ENCODE measurements around the gene ENDOV.

The ENDOV gene

GRCh38 chr17:80414803-80415625 lies at the start of gene ENDOV:
TSS of gene ENDOV (plus strand) at chr17:80415167. CDS start at chr17:80415195, 28 bp downstream.
- in situ Hi-C loops (cut with HindIII; ENCODE audit: low sequenced_read_pairs), result no loop called here
- DNase-seq (ENCODE audit: low read depth), result peak; percentile 83
- H3K4me3 ChIP-seq (ENCODE audit: low read depth, low read length), result peak within 1 kb of the TSS; percentile 84
- TF ChIP-seq, protein P1, sequence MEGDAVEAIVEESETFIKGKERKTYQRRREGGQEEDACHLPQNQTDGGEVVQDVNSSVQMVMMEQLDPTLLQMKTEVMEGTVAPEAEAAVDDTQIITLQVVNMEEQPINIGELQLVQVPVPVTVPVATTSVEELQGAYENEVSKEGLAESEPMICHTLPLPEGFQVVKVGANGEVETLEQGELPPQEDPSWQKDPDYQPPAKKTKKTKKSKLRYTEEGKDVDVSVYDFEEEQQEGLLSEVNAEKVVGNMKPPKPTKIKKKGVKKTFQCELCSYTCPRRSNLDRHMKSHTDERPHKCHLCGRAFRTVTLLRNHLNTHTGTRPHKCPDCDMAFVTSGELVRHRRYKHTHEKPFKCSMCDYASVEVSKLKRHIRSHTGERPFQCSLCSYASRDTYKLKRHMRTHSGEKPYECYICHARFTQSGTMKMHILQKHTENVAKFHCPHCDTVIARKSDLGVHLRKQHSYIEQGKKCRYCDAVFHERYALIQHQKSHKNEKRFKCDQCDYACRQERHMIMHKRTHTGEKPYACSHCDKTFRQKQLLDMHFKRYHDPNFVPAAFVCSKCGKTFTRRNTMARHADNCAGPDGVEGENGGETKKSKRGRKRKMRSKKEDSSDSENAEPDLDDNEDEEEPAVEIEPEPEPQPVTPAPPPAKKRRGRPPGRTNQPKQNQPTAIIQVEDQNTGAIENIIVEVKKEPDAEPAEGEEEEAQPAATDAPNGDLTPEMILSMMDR (IDR thresholded peaks at IDR 0.05; ENCODE audit: low read depth, low read length, missing control alignments), result no peak

DNA sequence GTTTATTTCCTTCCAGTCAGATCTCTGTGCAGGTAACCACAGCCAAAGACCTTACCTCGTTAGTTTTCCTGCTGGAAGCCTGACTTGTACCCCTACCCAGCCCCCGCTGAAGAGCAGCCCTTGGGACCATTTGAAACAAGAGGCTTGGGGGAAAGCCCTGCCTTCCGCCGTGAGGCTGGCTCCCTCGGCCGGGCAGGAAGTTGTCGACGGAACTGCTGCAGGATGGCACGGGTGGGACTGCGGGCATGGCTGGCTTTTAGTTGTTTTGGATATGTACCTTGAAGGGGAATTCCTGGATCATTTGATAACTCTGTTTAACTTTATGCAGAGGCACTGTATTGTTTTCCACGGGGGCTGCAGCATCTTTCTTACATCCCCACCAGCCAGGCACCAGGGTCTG lies 49.0 kb upstream of the ENDOV start:
- TF ChIP-seq, protein P1 (IDR thresholded peaks at IDR 0.05; ENCODE audit: low read depth, low read length, missing control alignments), result no peak
- H3K4me3 ChIP-seq (ENCODE audit: low read depth, low read length), result no peak overlapping the region
- in situ Hi-C loops (cut with HindIII; ENCODE audit: low sequenced_read_pairs), result no loop called here
- DNase-seq (ENCODE audit: low read depth), result no peak

DNA sequence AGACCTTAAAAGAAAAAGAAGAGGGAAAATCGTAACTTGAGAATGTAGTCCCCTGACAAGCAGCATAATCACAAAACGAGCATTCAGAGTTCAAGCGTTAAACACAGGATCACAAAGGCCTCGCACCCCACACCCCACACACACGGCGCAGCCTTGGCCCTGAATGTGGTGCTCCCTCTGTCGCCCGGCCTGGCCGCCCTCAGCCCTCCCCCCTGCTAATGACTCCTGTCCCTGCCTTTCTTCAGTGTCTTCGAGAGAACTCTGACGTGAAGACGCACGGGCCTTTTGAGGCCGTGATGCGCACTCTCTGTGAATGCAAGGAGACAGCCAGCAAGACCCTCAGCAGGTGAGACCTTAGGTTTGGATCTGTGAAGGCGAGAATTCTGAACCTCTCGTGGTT lies 47.5 kb upstream of the ENDOV start:
- in situ Hi-C loops (cut with HindIII; ENCODE audit: low sequenced_read_pairs), result no loop called here
- TF ChIP-seq, protein P1 (IDR thresholded peaks at IDR 0.05; ENCODE audit: low read depth, low read length, missing control alignments), result no peak
- no peak overlapping the region for H3K4me3 ChIP-seq (ENCODE audit: low read depth, low read length)
- no peak for DNase-seq (ENCODE audit: low read depth)

DNA sequence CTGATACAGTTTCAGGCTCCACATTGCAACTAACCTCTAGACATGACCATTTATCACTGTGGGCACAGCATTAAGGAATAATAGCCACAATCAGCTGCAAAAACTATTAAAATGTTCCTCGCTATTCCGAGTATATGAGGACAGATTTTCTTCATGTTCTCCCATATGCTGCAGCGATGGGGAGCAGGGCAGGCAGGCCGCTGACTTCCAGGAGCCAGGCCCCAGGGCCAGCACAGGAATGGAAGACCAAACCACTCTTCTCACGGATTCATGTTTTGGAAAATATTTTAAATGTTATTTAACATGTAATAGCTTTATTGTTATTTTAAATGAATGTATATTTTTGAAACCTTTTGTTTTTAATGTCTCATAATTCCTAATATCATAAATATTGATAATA lies 43.8 kb upstream of the ENDOV start:
- no peak for DNase-seq (ENCODE audit: low read depth)
- in situ Hi-C loops (cut with HindIII; ENCODE audit: low sequenced_read_pairs), result no loop called here
- no peak overlapping the region for H3K4me3 ChIP-seq (ENCODE audit: low read depth, low read length)
- TF ChIP-seq, protein P1 (IDR thresholded peaks at IDR 0.05; ENCODE audit: low read depth, low read length, missing control alignments), result no peak

GRCh38 chr17:80372456-80372855 lies 42.5 kb upstream of the ENDOV start:
- DNase-seq (ENCODE audit: low read depth), result no peak
- in situ Hi-C loops (cut with HindIII; ENCODE audit: low sequenced_read_pairs), result no loop called here
- H3K4me3 ChIP-seq (ENCODE audit: low read depth, low read length), result no peak overlapping the region
- TF ChIP-seq, protein P1 (IDR thresholded peaks at IDR 0.05; ENCODE audit: low read depth, low read length, missing control alignments), result no peak

GRCh38 chr17:80372922-80373570 lies 41.9 kb upstream of the ENDOV start:
- in situ Hi-C loops (cut with HindIII; ENCODE audit: low sequenced_read_pairs), result no loop called here
- DNase-seq (ENCODE audit: low read depth), result no peak
- TF ChIP-seq, protein P1 (IDR thresholded peaks at IDR 0.05; ENCODE audit: low read depth, low read length, missing control alignments), result no peak
- H3K4me3 ChIP-seq (ENCODE audit: low read depth, low read length), result no peak overlapping the region
